DMS53 (cell line): ENCODE results near the gene EED.

Source experiments
- DNase-seq: peaks from one replicate; lab custom pipeline; 2025; lab: John Stamatoyannopoulos, UW

The EED gene, protein sequence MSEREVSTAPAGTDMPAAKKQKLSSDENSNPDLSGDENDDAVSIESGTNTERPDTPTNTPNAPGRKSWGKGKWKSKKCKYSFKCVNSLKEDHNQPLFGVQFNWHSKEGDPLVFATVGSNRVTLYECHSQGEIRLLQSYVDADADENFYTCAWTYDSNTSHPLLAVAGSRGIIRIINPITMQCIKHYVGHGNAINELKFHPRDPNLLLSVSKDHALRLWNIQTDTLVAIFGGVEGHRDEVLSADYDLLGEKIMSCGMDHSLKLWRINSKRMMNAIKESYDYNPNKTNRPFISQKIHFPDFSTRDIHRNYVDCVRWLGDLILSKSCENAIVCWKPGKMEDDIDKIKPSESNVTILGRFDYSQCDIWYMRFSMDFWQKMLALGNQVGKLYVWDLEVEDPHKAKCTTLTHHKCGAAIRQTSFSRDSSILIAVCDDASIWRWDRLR

DNA sequence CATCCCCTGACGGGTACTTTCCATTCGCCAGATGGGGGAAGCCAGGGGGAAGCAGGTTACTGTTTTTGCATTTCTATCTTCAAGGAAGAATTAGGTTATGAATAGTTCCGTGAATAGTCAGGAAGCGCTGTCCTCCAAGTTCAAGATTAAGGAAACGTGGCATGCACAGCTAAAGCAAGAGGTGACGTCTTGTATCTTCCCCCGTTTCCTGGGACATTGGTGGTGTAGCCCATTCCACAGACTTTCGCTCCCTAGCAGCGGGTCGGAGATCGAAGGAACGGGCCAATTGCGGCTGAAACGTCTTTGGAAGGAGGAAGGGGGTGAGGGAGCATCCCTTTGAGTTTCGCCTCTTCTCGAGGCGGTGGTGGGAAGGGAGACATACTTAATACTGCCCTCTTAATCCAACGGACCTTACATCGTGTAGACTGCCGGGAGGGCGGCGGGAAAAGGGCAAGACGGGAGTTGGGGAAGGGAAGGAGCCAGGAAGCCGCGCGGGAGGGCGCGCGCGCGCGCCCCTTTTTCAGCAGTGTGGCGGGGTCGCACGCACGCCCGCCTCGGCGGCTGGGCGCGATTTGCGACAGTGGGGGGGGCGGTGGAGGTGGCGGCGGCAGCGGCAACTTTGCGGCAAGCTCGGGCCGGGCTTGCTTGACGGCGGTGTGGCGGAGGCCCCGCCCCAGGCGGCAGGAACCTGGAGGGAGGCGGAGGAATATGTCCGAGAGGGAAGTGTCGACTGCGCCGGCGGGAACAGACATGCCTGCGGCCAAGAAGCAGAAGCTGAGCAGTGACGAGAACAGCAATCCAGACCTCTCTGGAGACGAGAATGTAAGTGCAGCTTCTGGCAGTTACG lies at the start of gene EED:
TSS of gene EED (plus strand) at position 232 of the 847 bp plus-strand sequence. CDS start at position 709, 477 bp downstream.
- peak; percentile 100 for DNase-seq

DNA sequence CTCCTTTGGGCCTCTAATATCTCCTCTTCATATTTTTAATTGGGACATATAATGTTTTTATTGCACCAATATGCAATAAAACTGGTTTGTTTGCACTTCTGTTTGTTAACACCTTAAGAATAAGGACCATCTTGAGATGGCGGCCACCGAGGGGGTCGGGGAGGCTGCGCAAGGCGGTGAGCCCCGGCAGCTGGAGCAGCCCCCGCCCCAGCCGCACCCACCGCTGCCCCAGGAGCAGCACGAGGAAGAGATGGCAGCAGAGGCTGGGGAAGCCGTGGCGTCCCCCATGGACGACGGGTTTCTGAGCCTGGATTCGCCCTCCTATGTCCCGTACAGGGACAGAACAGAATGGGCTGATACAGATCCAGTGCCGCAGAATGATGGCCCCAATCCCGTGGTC lies 49.6 kb upstream of the EED start:
- DNase-seq = no peak

DNA sequence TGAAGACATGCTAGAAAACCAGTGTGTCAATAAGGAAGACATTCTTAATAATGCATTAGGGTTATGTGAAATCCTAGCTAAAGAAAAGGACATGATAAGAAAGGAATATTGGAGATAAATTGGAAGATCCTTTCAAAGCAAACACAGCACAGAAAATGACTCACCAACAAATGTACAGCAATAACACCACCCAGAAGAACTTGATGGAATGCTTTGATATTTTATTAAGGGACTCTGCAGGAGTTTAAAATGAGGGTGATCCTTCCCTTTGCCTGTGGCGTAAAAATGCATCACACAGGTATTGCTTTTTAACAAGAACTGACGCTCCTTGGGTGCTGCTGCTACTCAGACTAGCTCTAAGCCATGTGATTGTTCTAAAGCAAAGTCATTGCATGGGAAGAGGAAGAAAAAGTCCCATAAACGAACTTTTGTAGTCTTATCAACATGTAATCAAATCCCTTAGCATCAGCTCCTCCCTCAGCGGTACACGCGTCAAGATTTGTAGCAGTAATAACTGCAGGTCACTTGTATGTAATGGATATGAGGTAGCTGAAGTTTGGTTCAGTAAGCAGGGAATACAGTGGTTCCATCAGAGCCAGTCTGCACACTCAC lies 48.4 kb upstream of the EED start:
- DNase-seq = no peak

DNA sequence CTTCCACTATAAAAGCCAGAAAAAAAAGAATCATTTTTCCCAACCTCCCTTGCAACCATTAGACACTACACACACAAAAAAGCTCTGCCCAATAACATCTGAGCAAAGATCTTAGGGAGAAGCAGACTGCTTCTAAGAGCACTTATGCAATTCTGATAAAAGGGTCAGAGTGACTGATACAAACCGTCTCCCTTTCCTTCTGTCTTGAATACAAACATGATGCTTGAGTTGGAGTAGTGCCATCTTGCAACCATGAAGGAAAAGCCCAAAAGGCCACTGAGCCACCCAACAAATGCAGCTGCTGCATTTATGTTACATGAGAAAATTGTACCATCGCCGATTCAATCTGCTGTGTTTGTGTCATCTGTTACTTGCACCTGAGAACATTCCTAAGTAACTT lies 47.6 kb upstream of the EED start:
- no peak for DNase-seq

DNA sequence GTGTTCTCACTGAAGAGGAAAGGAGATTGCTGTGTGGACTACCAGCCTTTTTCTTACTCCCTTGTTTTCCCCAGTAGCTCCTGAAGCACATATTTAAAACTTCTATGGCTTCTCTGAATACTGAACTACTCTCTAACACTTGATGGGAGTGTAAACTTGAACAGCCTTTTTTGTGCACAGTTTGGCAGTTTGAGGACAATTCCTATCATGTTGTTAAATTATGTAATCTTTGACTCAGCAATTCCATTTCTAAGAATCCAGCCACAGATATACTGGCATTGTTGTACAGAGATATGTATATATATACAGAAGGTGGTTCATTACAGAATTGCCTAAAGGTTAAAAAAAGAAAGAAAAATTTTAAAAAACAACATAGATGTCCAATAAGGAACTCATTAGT lies 47.1 kb upstream of the EED start:
- DNase-seq = no peak

DNA sequence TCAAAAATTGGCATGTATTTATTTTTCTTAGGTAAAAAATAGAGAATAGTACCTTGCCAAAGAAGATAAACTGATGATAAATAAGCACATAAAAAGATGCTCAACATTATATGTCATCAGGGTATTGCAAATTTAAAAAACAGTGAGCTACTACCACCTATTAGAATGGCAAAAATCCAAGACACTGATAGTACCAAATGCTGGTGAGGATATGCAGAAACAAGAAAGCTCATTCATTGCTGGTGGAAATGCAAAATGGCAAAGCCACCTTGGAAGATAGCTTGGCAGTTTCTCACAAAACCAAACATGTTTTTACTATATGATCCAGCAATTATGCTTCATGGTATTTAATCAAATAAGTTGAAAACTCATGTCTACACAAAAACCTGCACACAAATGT lies 46.4 kb upstream of the EED start:
- no peak for DNase-seq

DNA sequence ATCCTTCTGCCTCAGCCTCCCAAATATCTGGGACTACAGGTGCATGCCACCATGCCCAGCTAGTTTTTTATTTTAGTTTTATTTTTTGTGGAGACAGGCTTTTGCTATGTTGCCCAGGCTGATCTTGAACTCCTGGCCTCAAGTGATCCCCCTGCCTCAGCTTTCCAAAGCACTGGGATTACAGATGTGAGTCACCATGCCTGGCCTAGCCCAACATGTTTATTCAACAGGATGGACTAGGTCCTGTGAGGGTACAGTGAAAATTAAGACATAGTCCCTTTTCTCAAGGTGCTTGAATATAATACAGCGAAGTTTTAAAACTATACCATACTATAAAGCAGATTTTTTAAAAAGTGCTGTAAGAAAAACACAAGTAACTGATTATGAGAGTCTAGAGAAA lies 45.2 kb upstream of the EED start:
- DNase-seq = no peak

DNA sequence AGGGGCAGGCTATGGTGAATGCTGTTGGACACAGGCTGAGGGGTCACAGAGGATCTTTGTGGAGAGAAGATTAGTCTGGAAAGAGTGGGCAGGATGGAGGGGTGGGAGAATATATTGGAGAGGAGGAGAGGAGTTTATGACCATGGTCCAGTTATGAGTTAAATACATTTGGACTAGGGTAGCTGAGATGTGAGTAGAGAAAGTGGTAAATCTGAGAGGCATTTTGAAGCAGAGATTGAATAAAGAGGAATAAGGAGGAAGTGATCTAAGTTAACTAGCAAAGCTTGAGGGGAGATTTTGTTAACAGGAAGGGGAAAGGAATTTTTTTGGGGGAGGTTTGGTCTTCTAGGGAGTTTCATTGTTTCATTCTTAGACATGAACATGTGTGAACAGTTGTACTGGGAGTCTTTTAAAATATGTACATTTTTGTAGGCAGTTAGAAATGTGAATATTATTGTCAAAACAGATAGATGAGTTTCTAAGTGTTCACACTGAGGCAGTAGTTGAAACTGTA lies 43.1 kb upstream of the EED start:
- no peak for DNase-seq

DNA sequence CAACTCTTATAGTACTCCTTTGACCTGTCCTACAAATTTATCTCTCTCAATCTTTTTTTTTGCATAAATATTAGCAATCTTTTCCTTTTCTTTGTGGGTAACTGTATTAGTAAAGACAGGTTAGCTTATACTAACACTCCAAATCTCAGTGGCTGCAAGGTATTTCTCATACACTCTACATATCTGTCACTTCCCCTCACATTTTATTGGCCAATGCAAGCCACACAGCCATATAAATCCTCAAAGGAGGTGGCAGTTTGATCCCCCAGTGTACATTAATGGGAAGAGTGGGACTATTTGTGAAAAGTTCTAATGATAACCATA lies 42.6 kb upstream of the EED start:
- DNase-seq = peak; percentile 61

DNA sequence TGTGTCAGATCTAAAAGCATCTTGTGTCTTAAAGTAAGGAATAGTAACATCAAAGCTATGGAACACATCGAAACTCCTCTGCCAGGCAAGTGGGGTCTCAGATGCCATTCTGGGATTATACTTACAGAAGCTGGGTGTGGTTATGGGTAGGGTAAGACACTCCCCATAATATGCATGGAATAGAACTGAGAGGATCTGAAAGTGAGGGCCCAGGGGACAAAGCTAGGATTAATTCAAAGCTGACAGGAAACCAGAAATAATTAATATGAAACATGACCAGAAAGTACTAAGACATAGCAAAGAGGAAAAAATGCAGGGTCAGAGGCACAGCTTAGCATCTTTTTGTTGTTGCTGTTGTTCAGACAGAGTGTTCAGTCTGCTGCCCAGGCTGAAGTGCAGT lies 40.2 kb upstream of the EED start:
- DNase-seq = no peak

DNA sequence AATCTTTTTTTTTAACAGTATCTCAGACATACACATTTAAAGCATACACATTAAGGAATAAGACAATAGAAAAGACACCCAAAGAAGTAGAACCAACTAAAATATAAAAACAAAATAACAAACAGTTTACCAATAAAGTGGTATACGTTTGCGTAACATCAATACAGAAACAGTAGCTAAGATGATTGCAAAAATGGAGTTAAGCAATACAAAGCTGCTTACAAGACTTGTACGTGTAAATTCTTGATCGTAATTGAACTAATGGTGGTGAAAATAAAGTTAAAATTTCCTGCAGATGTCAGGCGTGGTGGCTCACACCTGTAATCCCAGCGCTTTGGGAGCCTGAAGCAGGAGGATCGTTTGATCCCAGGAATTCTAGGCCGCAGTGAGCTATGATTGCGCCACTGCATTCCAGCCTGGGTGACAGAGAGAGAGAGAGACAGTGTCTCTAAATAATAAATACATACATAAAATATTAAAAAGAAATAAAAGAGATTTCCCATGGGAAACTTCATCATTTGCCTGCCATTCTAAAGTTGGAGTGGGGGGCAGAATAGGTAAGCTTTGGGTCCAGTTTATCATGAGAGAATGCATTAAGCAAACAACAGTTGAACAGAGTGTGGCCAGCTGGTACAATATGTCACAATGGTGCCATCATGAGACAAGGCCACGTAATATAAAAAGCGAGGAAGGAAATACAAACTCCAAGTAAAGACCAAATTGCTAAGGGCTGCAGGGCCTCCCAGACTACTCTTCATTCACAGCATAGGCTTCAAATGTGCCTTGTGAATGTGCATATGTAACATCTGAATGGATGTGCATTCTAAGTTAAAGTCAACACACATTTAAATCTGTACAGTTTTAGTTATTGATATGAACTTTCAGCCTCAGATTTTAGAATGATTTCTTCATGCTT lies 38.9 kb upstream of the EED start:
- DNase-seq = peak; percentile 31

DNA sequence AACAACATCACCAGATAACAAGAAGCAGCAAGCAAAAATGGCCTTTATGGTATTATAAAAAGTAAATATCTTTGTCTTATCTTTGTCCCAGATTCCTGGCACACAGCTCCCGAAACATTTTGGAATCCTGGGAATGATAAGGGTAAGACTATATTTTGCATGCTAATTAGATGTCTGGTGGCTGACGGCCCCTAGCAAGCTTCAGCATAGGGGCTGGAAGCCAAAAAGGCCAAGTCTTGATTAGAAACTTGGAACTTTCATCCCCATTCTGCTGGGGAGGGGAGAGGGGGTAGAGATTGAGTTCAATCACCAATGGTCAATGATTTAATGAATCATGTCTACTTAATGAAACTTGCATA lies 38.2 kb upstream of the EED start:
- DNase-seq = no peak

DNA sequence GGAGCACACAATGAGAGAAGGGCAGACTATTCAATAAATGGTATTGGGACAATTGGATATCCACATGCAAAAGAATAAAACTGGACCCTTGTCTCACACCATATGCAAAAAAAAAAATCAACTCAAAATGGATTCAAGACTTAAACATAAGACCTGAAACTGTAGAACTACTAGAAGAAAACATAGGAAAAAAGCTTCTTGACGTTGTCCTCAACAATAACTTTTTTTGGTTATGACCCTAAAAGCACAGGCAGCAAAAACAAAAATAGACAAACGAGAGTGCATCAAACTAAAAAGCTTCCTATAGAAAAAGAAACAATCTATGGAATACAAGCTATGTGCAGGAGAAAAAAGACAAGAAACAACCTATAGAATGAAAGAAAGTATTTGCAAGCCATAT lies 37.1 kb upstream of the EED start:
- no peak for DNase-seq

DNA sequence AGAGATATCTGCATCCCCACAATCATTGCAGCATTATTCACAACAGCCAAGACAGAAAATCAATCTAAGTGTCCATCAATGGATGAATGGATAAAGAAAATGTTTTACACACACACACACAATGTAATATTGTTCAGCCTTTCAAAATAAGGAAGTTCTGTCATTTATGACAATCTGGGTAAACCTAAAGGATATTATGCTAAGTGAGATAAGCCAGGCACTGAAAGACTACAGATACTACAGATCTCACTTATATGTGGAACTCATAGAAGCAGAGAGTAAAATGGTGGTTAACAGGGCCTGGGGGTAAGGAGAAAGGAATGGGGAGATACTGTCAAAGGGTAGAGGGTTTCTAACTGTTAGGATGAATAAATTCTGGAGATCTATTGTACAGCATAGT lies 36.0 kb upstream of the EED start:
- no peak for DNase-seq

DNA sequence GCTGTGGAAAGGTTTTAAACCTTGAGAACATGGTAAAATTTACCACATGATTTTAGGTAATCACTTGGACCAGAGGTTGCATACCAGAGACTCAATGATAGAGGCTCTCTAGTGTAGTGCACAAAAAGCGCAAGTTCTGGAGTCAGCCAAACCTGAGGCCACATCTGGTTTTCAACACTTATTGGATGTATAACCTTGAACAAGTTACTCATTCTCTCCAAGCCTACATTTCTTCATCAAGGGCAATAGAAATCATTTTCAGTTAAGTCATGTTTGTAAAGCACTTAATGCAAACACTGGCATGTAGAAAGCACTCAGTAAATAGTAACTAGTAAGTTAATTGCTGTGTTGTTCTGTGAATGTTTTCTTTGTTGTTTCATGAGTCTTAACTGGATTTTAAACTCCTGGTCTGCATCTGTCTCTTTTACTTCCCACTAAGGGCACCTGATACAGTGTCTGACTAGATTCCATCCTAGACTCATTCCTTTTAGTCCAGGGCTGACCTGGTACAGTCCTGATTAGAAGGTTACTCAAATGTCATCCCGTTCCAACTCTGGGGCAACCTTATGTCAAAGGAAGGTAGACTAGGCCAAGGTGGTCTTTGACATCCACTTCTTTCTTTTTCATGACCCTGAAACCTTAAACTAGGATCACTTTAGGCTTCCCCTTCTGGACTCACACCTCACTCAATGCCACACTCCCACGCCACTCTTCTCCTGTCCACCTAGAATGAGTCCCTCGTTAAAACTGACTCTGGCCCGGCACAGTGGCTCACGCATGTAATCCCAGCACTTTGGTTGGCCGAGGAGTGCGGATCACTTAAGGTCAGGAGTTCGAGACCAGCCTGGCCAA lies 34.5 kb upstream of the EED start:
- peak; percentile 35 for DNase-seq

DNA sequence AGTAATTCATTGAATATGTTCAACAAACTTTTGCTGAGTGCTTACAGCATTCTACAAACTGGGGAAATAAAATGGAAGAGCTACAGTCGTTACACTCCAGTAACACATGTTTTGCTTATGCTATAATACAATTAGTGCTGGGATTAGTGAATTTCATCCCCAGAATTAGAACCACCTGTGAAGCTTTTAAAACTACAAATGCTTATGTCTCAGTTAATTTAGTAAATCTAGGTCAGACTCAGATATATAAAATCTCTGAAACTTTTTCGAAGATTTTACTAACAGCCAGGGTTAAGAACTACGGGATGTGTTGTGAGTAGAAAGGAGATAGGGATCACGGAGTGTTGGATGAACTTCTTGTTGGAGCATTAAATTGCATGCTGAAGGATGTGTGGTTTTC lies 33.7 kb upstream of the EED start:
- no peak for DNase-seq

DNA sequence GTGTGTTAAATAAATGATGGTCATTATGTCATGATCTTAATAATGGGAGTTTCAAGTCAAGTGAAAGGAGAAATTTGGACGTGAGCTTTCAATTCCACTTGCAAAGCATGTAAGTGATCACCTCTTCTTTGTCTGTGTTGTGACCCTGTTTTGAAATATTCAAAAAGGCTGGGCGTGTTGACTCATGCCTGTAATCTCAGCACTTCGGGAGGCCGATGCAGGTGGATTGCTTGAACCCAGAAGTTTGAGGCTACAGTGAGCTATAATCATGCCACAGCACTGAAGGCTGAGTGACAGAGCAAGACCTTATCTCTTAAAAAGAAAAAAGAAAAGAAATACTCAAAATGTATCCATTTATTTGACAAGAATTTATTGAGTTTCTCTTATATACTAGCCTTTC lies 32.9 kb upstream of the EED start:
- DNase-seq = no peak

DNA sequence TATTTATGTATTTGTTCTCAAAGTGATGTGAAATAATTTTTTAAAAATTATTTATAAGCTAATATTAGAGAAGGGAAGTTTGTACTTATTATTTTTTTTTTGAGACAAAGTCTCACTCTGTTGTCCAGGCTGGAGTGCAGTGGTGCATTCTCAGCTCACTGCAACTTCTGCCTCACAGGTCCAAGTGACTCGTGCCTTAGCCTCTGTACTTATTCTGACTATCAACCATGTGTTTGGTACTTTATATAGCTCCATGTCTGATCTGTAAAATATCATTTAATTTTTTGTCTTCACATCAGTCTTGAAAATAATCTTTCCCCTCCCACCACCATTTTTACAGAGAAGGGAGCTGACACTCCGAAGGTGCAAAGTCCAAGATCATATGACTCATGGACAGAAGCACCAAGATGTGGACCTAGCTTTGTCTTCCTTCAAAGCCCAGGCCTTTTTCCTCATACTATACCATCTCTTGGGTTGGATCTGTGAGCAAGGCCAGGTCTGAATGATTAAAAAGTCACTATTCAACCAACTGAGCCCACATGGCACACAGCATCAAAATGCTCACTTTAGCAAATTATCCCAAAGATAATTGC lies 32.4 kb upstream of the EED start:
- DNase-seq = peak; percentile 23

DNA sequence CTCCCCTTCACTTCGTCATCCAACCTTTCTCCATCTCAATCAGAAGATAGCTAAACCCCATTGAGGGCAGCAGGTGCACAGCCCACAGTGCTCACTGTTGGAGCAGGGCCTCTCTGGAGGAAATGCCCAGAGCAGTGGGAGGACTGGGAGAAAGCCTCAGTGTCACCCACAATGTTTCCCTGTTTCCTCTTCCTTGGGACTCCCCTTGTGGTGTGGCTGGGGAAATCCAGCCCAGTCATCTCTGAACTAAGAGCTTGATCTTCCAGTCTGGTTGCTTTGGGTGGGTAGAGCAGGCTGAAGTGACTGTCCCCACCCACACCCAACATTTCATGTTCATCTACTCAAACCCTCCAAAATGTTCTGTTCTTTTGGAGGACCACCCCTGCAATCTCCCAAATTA lies 29.8 kb upstream of the EED start:
- DNase-seq = peak; percentile 28
